K562 (cell line): Measurements from ENCODE around the gene IGSF23. TPM values are rescaled to one million over a fixed set of nuclear protein-coding genes. Genes with fewer than 3 reads are reported as not detected.

Source experiments
- EWSR1 ChIP-seq: fragments of 450-650 bp; IDR thresholded peaks from 2 replicates; pipeline ENCODE4 v1.6.1; 2018; ENCODE audit warnings: borderline replicate concordance, mild to moderate bottlenecking, low read depth, moderate library complexity; ENCODE audit not compliant: partially characterized antibody
- FOSL1 ChIP-seq: fragments of 200-800 bp; sonication (Bioruptor generic); conservative IDR thresholded peaks from 2 replicates; pipeline ENCODE4 v1.6.1; 2016; ENCODE audit warnings: missing genetic modification characterization, missing compliant biosample characterization
- HBP1 ChIP-seq: fragments of 450-650 bp; formaldehyde crosslinking; IDR thresholded peaks from 2 replicates; pipeline ENCODE4 v1.4.0; 2022; ENCODE audit warnings: missing genetic modification characterization
- HDAC8 ChIP-seq: fragments of 450-650 bp; IDR thresholded peaks from 2 replicates; pipeline ENCODE4 v1.6.1; 2016; ENCODE audit warnings: mild to moderate bottlenecking, missing genetic modification characterization, moderate library complexity, missing compliant biosample characterization
- MAZ ChIP-seq, 2 experiments: fragments of 450-650 bp in 1 of 2; sonication (generic) in 1 of 2; formaldehyde crosslinking; IDR thresholded peaks in 1 of 2; conservative IDR thresholded peaks in 1 of 2; 2 replicates each; pipeline versions ENCODE4 v1.4.0 to v1.5.0; 2020; ENCODE audit warnings: mild to moderate bottlenecking in 1 of 2, missing genetic modification reagents in 1 of 2
- NCOA2 ChIP-seq, 2 experiments: fragments of 450-650 bp; IDR thresholded peaks; 2 replicates each; pipeline ENCODE4 v1.6.1; 2018; ENCODE audit warnings: mild to moderate bottlenecking in 2 of 2, moderate library complexity in 1 of 2; ENCODE audit not compliant: partially characterized antibody in 2 of 2
- SAFB2 ChIP-seq: fragments of 200-400 bp; formaldehyde crosslinking; IDR thresholded peaks from 2 replicates; pipeline ENCODE4 v1.6.1; 2018; ENCODE audit warnings: borderline replicate concordance, low read length, low read depth, moderate library complexity; ENCODE audit not compliant: severe bottlenecking
- ZFP30 ChIP-seq: fragments of 250-450 bp; sonication (Bioruptor Pico); IDR thresholded peaks from 2 replicates; pipeline ENCODE4 v1.8.0; 2022; ENCODE audit warnings: moderate library complexity, mild to moderate bottlenecking, inconsistent platforms, borderline replicate concordance
- ZNF224 ChIP-seq: sonication (generic); formaldehyde crosslinking; IDR thresholded peaks from 2 replicates; pipeline ENCODE4 v1.8.0; 2022; ENCODE audit warnings: mild to moderate bottlenecking, missing genetic modification reagents
- ZNF41 ChIP-seq: fragments of 250-450 bp; sonication (Bioruptor Pico); conservative IDR thresholded peaks from 2 replicates; pipeline ENCODE4 v1.4.0; 2020; ENCODE audit warnings: mild to moderate bottlenecking
- polyA plus RNA-seq, 8 experiments: library from polyadenylated mRNA; depleted of rRNA in 4 of 8; stranded (reverse) in 5 of 8; unstranded in 3 of 8; fragments of >200 nt; fragmentation: Nextera tagmentation in 2 of 8; fragmentation: Illumina TruSeq in 1 of 8; extraction: Ambion mirVana in 2 of 8; extraction: Trizol in 1 of 8; gene quantifications; 2 replicates each; pipeline versions ENCODE4 v1.2.1 to v1.2.3, GENCODE V29; 2011 to 2014; ENCODE audit warnings: inconsistent platforms in 1 of 8, missing spikeins in 1 of 8
- total RNA-seq, 7 experiments: library from RNA; depleted of rRNA in 6 of 7; stranded (reverse); fragments of >200 nt in 6 of 7; fragmentation: Illumina TruSeq in 2 of 7; extraction: Trizol in 2 of 7; gene quantifications; 2 replicates each; pipeline versions ENCODE4 v1.2.1 to v1.2.3, GENCODE V29; 2011 to 2021; ENCODE audit warnings: low replicate concordance in 1 of 7

Gene IGSF23
- total and polyA plus RNA-seq, 9 of the 15 experiments (the other 6 are each of a cell fraction or from before 2014, with no cell fraction given) = not detected

DNA sequence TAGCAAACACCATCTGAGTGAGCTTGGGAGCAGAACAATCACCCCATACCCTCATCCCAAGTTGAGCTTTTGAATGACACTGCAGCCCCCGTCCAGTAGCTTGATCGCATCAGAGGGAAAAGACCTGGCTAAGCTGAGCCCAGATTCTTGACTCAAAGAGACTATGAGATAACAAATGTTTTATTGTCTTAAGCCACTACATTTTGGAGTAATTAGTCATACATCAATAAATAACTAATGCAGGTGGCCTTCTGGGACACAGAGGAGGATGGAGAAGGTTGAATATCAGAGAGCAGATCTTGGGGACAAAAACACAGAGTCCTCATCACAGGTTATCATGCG lies 24.6 kb upstream of the IGSF23 start (continued):
- TF ChIP-seq ZFP30 (no peak), NCOA2 (IDR thresholded peaks at IDR 0.05; ENCODE audit: partially characterized antibody in 2 of 2) (no peak), FOSL1 (tag) (peak; percentile 64), HDAC8 (tag) (0 out of 2 replicates have a peak, but pooled peaks have one; percentile 40), EWSR1 (no peak), ZNF41 (CRISPR knock-in tag) (0 out of 2 replicates have a peak, but pooled peaks have one; percentile 46), MAZ (CRISPR knock-in tag; conservative IDR thresholded peaks at IDR 0.05 in 1 of 2, IDR thresholded peaks at IDR 0.05 in 1 of 2) (peak in 1 of 2 experiments; percentile 11; a peak in 1 of 4 replicates), HBP1 (CRISPR knock-in tag) (0 out of 2 replicates have a peak, but pooled peaks have one; percentile 38), SAFB2 (no peak), ZNF224 (CRISPR knock-in tag) (no peak)
